B cell (primary cell): ENCODE measurements around the gene AK4. TPM values are rescaled to one million over a fixed set of nuclear protein-coding genes. Genes with fewer than 3 reads are reported as not detected.
"Not testable (repeated sequence)": the region's sequence is repeated elsewhere in the genome, so short reads cannot be mapped to it uniquely, and the experiment has no call there.

Source experiments
- ATAC-seq: fragments of 200-7000 bp; cut with Tn5 transposase; one replicate; pipeline ENCODE4 v1.10.0; 2021; ENCODE audit warnings: low read depth, mild to moderate bottlenecking, moderate number of reproducible peaks, moderate library complexity
- CTCF ChIA-PET: fragments of 350-600 bp; sonication (Branson Sonifier 250); formaldehyde crosslinking; loops from one replicate; lab custom pipeline; 2021; ENCODE audit warnings: antibody characterized with exemption, inconsistent platforms; lab: Charles Lee
- POLR2A ChIA-PET: fragments of 350-600 bp; sonication (Branson Sonifier 250); formaldehyde crosslinking; loops from one replicate; lab custom pipeline; 2021; ENCODE audit warnings: antibody characterized with exemption; lab: Charles Lee
- DNase-seq: peaks from one replicate; pipeline ENCODE4 v3.0.0; 2013
- H2AFZ ChIP-seq: 2 replicates; pipeline ENCODE4 v1.6.1; 2012; ENCODE audit warnings: mild to moderate bottlenecking, low read depth, low read length; ENCODE audit not compliant: insufficient read depth, poor library complexity, severe bottlenecking
- H3K27ac ChIP-seq, 2 donors: 1 replicate in 1 of 2; 2 replicates in 1 of 2; pipeline ENCODE4 v1.5.1; 2012 to 2013; ENCODE audit warnings: low read length in 2 of 2, mild to moderate bottlenecking in 2 of 2, moderate library complexity in 1 of 2
- H3K27me3 ChIP-seq, 4 experiments: fragments of 200-600 bp in 1 of 4; sonication (generic) in 1 of 4; replicated peaks in 1 of 4; 1 replicate in 2 of 4; 2 replicates in 2 of 4; pipeline versions ENCODE4 v1.6.1 to v1.7.0; 2013 to 2016; ENCODE audit warnings: low read length in 3 of 4, mild to moderate bottlenecking in 2 of 4, mixed read lengths in 1 of 4, moderate library complexity in 1 of 4; ENCODE audit not compliant: insufficient read depth in 4 of 4, control insufficient read depth in 3 of 4; ENCODE audit errors: control extremely low read depth in 1 of 4
- H3K36me3 ChIP-seq, 2 experiments: replicated peaks in 1 of 2; 1 replicate in 1 of 2; 2 replicates in 1 of 2; pipeline versions ENCODE4 v1.6.1 to v1.7.1; 2013; ENCODE audit warnings: low read length in 1 of 2; ENCODE audit not compliant: insufficient read depth in 2 of 2, control insufficient read depth in 1 of 2; ENCODE audit errors: control extremely low read depth in 1 of 2, extremely low read depth in 1 of 2
- H3K4me1 ChIP-seq, 2 donors: fragments of 200-600 bp in 1 of 2; sonication (generic) in 1 of 2; 1 replicate in 1 of 2; 2 replicates in 1 of 2; pipeline versions ENCODE4 v1.5.1 to v1.6.1; 2013 to 2017; ENCODE audit warnings: low read length in 2 of 2; ENCODE audit not compliant: control insufficient read depth in 2 of 2, insufficient read depth in 2 of 2
- H3K4me2 ChIP-seq: replicated peaks from 2 replicates; pipeline ENCODE3; 2012; ENCODE audit warnings: mild to moderate bottlenecking, low read depth, low read length; ENCODE audit not compliant: poor library complexity, severe bottlenecking
- H3K4me3 ChIP-seq, 5 experiments: fragments of 200-600 bp in 1 of 5; sonication (generic) in 1 of 5; 1 replicate in 3 of 5; 2 replicates in 2 of 5; pipeline versions ENCODE4 v1.5.1 to v1.7.0; 2011 to 2016; ENCODE audit warnings: low read length in 4 of 5, mild to moderate bottlenecking in 4 of 5, low read depth in 2 of 5, control low read depth in 1 of 5, moderate library complexity in 1 of 5; ENCODE audit not compliant: insufficient read depth in 1 of 5; ENCODE audit errors: control extremely low read depth in 1 of 5, extremely low read depth in 1 of 5
- H3K79me2 ChIP-seq: fragments of 200-600 bp; sonication (generic); one replicate; pipeline ENCODE4 v1.6.0; 2016; ENCODE audit warnings: low read length; ENCODE audit not compliant: control insufficient read depth, insufficient read depth
- H3K9ac ChIP-seq: fragments of 200-600 bp; sonication (generic); 2 replicates; pipeline ENCODE4 v1.6.1; 2017; ENCODE audit warnings: mild to moderate bottlenecking, low read length, moderate library complexity
- H3K9me3 ChIP-seq, 3 donors: one replicate each; pipeline versions ENCODE4 v1.6.1 to v1.7.1; 2013; ENCODE audit warnings: low read length in 2 of 3; ENCODE audit not compliant: control insufficient read depth in 2 of 3, insufficient read depth in 1 of 3; ENCODE audit errors: control extremely low read depth in 1 of 3
- H4K20me1 ChIP-seq: 2 replicates; pipeline ENCODE4 v1.6.0; 2012; ENCODE audit warnings: mild to moderate bottlenecking, low read length; ENCODE audit not compliant: insufficient read depth, control insufficient read depth, poor library complexity, severe bottlenecking
- H3K27ac Mint-ChIP-seq: one replicate; pipeline ENCODE4 v1.8.0; 2021; ENCODE audit warnings: mixed read lengths
- H3K27me3 Mint-ChIP-seq: one replicate; pipeline ENCODE4 v1.8.0; 2021; ENCODE audit warnings: mixed read lengths
- H3K4me1 Mint-ChIP-seq: one replicate; pipeline ENCODE4 v1.8.0; 2021; ENCODE audit warnings: mixed read lengths
- H3K4me3 Mint-ChIP-seq: one replicate; pipeline ENCODE4 v1.8.0; 2021; ENCODE audit warnings: mixed read lengths
- H3K9me3 Mint-ChIP-seq: one replicate; pipeline ENCODE4 v1.8.0; 2022; ENCODE audit warnings: mixed read lengths; ENCODE audit not compliant: insufficient read depth
- EZH2 ChIP-seq: IDR thresholded peaks from 2 replicates; pipeline ENCODE4 v1.6.1; 2012; ENCODE audit warnings: borderline replicate concordance, low read depth, mild to moderate bottlenecking, moderate library complexity, low read length; ENCODE audit not compliant: insufficient read depth, poor library complexity, severe bottlenecking
- WGBS: methylation state at CpG from one replicate; pipeline ENCODE4 v1.1.5; 2013; ENCODE audit warnings: missing lambda C conversion rate; ENCODE audit not compliant: insufficient coverage; 5-methylcytosine and 5-hydroxymethylcytosine counted together
- intact Hi-C: fragments of 100-400 bp; cut with micrococcal nuclease; formaldehyde crosslinking; loops from one replicate; pipeline ENCODE4 v1.10.0; 2022
- polyA plus RNA-seq: library from polyadenylated mRNA; depleted of rRNA; stranded (reverse); fragments of >200 nt; gene quantifications from 2 replicates; pipeline ENCODE4 v1.2.3, GENCODE V29; 2012
- total RNA-seq, 2 donors: library from RNA; stranded (reverse); fragments of 120-200 nt in 1 of 2; gene quantifications; 1 replicate in 1 of 2; 2 replicates in 1 of 2; pipeline versions ENCODE4 v1.2.3 to v1.2.4, GENCODE V29; 2013 to 2022
- TF ChIP-seq, protein P1 (sequence below): fragments of 200-600 bp; IDR thresholded peaks from one replicate; pipeline ENCODE4 v1.8.0; 2022; ENCODE audit warnings: antibody characterized with exemption, mild to moderate bottlenecking

Gene AK4
- total and polyA plus RNA-seq, 2 donors (not counting 1 experiment from before 2014, with no cell fraction given) = 0.34 TPM; not detected in 1

DNA sequence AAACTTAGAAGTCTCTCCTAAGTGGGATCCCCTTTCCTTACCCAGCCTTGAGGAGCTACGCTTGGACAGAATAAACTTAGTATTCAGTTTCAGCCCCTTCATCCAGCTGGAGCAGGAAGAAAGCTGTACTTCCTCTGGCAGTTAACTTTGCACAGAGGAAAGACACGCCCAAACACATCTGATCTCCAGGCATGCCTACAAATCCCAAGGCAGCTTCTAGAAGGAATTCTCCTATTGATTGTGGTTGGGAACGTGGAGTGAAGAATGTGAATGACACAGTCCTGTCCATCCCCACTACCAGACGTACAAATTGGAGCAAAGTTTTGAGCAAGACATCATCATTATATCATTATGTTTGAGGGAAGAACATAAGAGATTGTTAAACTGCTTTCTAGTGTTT, 6.6 kb upstream of the AK4 start:
- Histone ChIP-seq H3K9ac (no peak overlapping the region), H3K9me3 (no peaks in the 10 kb centered on the region), H2AFZ (no peak overlapping the region), H3K27ac (no peak overlapping the region), H4K20me1 (no peaks in the 10 kb centered on the region), H3K4me1 (no peaks in the 10 kb centered on the region), H3K4me2 (no peak overlapping the region), H3K36me3 (no peaks in the 10 kb centered on the region), H3K27me3 (peaks cover 0 to 7% (median 1%) of the 10 kb centered on the region in 4 experiments), H3K79me2 (no peaks in the 10 kb centered on the region), H3K4me3 (no peak overlapping the region)
- POLR2A ChIA-PET = no interaction called here
- H3K4me3 Mint-ChIP-seq = no peak overlapping the region
- TF ChIP-seq, protein P1, sequence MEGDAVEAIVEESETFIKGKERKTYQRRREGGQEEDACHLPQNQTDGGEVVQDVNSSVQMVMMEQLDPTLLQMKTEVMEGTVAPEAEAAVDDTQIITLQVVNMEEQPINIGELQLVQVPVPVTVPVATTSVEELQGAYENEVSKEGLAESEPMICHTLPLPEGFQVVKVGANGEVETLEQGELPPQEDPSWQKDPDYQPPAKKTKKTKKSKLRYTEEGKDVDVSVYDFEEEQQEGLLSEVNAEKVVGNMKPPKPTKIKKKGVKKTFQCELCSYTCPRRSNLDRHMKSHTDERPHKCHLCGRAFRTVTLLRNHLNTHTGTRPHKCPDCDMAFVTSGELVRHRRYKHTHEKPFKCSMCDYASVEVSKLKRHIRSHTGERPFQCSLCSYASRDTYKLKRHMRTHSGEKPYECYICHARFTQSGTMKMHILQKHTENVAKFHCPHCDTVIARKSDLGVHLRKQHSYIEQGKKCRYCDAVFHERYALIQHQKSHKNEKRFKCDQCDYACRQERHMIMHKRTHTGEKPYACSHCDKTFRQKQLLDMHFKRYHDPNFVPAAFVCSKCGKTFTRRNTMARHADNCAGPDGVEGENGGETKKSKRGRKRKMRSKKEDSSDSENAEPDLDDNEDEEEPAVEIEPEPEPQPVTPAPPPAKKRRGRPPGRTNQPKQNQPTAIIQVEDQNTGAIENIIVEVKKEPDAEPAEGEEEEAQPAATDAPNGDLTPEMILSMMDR = no peak
- no peak for TF ChIP-seq EZH2
- DNase-seq (no peak), ATAC-seq (no peak)
- H3K27ac Mint-ChIP-seq = no peak overlapping the region
- H3K4me1 Mint-ChIP-seq = no peaks in the 10 kb centered on the region
- H3K9me3 Mint-ChIP-seq = peaks cover 2% of the 10 kb centered on the region
- CTCF ChIA-PET = no interaction called here
- H3K27me3 Mint-ChIP-seq = peaks cover 49% of the 10 kb centered on the region
- 27% methylated on average over 1 of the region's 4 CpGs for WGBS
- intact Hi-C loops = no loop called here

DNA sequence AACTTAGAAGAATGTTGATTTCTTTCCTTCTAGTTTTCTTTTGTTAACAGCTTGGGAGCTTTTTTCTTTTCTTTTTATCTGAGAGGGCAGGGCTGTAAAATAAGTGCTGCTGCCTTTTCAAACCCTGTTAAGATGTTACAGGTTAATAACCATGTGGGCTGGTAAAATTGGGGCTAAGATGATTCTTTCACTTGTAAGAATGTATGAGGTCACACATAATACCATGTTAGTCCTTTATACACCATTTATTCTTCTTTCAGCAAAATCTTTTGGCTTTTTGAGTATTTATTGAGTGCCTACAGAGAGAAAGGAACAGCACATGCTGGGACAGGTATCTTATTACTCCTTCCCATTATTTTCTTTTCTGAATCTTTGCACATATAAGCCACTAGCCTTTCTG, 6.1 kb upstream of the AK4 start:
- H3K27me3 ChIP-seq = peaks cover 0 to 12% (median 6%) of the 10 kb centered on the region in 4 experiments
- intact Hi-C loops = no loop called here
- POLR2A ChIA-PET = no interaction called here

GRCh38 chr1:65143112-65143658, 4.8 kb upstream of the AK4 start:
- H3K27me3 Mint-ChIP-seq = peaks cover 53% of the 10 kb centered on the region
- DNase-seq, H3K4me3 ChIP-seq, POLR2A ChIA-PET, H3K4me1 Mint-ChIP-seq, H3K9me3 ChIP-seq, H3K36me3 ChIP-seq, H3K4me2 ChIP-seq, H3K79me2 ChIP-seq, intact Hi-C loops, H3K9ac ChIP-seq, H3K9me3 Mint-ChIP-seq, H3K27ac ChIP-seq, H2AFZ ChIP-seq, H3K27ac Mint-ChIP-seq, H3K4me1 ChIP-seq, H4K20me1 ChIP-seq, ATAC-seq, H3K4me3 Mint-ChIP-seq, CTCF ChIA-PET: not testable (repeated sequence)
- WGBS = 100% methylated on average over 3 of the region's 6 CpGs
- peaks cover 0 to 21% (median 9%) of the 10 kb centered on the region in 4 experiments for H3K27me3 ChIP-seq

More for the DNA sequence above, 6.1 kb upstream of the AK4 start:
- Histone ChIP-seq H3K9ac (no peak overlapping the region), H3K4me2 (no peak overlapping the region), H4K20me1 (no peaks in the 10 kb centered on the region), H3K36me3 (no peaks in the 10 kb centered on the region), H3K79me2 (no peaks in the 10 kb centered on the region), H3K27ac (no peak overlapping the region), H3K4me1 (peaks cover 2% of the 10 kb centered on the region in 2 donors), H3K4me3 (no peak overlapping the region), H3K9me3 (no peaks in the 10 kb centered on the region), H2AFZ (no peak overlapping the region)
- peaks cover 3% of the 10 kb centered on the region for H3K4me1 Mint-ChIP-seq
- H3K9me3 Mint-ChIP-seq = peaks cover 2% of the 10 kb centered on the region
- ATAC-seq = no peak
- no peak overlapping the region for H3K27ac Mint-ChIP-seq
- no peak for DNase-seq
- peaks cover 54% of the 10 kb centered on the region for H3K27me3 Mint-ChIP-seq
- H3K4me3 Mint-ChIP-seq = no peak overlapping the region
- TF ChIP-seq, protein P1 = no peak
- CTCF ChIA-PET = no interaction called here
